Measurements from ENCODE around the gene FKBP7. TPM values are rescaled to one million over a fixed set of nuclear protein-coding genes. Genes with fewer than 3 reads are reported as not detected.

The FKBP7 gene
- total RNA-seq, 1 experiment from 2014 or later: 4.8 TPM

- DNase-seq: no peak
- Histone ChIP-seq H3K9ac (ENCODE audit: extremely low read depth, insufficient read length, low read length) (no peak overlapping the region), H3T11ph (ENCODE audit: low read length) (no peak overlapping the region), H2BK15ac (ENCODE audit: low read depth, low read length) (no peak overlapping the region), H3K56ac (ENCODE audit: insufficient read length, low read depth, low read length) (no peak overlapping the region), H2BK5ac (ENCODE audit: insufficient read length, low read length) (no peak overlapping the region), H4K5ac (ENCODE audit: insufficient read length, low read depth, low read length) (no peak overlapping the region), H3K23ac (ENCODE audit: insufficient read length, low read depth, low read length) (no peak overlapping the region), H2BK20ac (ENCODE audit: low read depth, low read length, poor library complexity, severe bottlenecking) (no peak overlapping the region), H4K20me1 (ENCODE audit: control insufficient read depth, insufficient read depth, insufficient read length) (no peaks in the 10 kb centered on the region), H2AFZ (ENCODE audit: low read length) (no peak overlapping the region), H3K23me2 (ENCODE audit: insufficient read length, low read depth, low read length, poor library complexity, severe bottlenecking) (peaks cover 3% of the 10 kb centered on the region), H3K18ac (ENCODE audit: insufficient read length, low read depth, low read length) (no peak overlapping the region), H4K8ac (replicated peaks; ENCODE audit: insufficient read length, low read depth, low read length) (no peak overlapping the region), H3K79me1 (ENCODE audit: insufficient read depth, low read depth, low read length, poor library complexity, severe bottlenecking) (no peaks in the 10 kb centered on the region), H3K4me2 (ENCODE audit: insufficient read depth, insufficient read length, low read length) (no peak overlapping the region), H3K4me1 (ENCODE audit: insufficient read depth, low read length) (no peaks in the 10 kb centered on the region), H3K79me2 (ENCODE audit: insufficient read depth, low read length) (no peaks in the 10 kb centered on the region), H2BK120ac (ENCODE audit: low read depth, low read length, poor library complexity, severe bottlenecking) (no peak overlapping the region), H2AK5ac (ENCODE audit: insufficient read length, low read length) (no peak overlapping the region), H3K14ac (ENCODE audit: insufficient read depth, low read length) (no peak overlapping the region), H3K4ac (ENCODE audit: low read depth, low read length) (no peak overlapping the region), H4K91ac (ENCODE audit: insufficient read length, low read depth, low read length) (no peak overlapping the region), H3K27ac (ENCODE audit: insufficient read length, low read depth, low read length) (no peak overlapping the region), H3K9me3 (ENCODE audit: control insufficient read depth, low read depth, low read length) (no peaks in the 10 kb centered on the region), H3K27me3 (ENCODE audit: insufficient read depth, low read length) (no peaks in the 10 kb centered on the region), H2BK12ac (ENCODE audit: insufficient read length, low read depth, low read length) (no peak overlapping the region)
- no peak overlapping the region for H3K27ac Mint-ChIP-seq
- no peak overlapping the region for H3K4me3 Mint-ChIP-seq
- H3K4me1 Mint-ChIP-seq: peaks cover 12 to 17% of the 10 kb centered on the region in 2 experiments
- H3K9me3 Mint-ChIP-seq: no peaks in the 10 kb centered on the region
- no peaks in the 10 kb centered on the region for H3K36me3 Mint-ChIP-seq (ENCODE audit: insufficient read depth in 1 of 3, low read depth in 3 of 3)
- WGBS (ENCODE audit: extremely low coverage, insufficient read length, low lambda C conversion rate): no CpG with 5 or more reads among the region's 5 CpGs
- TF ChIP-seq, protein P1, sequence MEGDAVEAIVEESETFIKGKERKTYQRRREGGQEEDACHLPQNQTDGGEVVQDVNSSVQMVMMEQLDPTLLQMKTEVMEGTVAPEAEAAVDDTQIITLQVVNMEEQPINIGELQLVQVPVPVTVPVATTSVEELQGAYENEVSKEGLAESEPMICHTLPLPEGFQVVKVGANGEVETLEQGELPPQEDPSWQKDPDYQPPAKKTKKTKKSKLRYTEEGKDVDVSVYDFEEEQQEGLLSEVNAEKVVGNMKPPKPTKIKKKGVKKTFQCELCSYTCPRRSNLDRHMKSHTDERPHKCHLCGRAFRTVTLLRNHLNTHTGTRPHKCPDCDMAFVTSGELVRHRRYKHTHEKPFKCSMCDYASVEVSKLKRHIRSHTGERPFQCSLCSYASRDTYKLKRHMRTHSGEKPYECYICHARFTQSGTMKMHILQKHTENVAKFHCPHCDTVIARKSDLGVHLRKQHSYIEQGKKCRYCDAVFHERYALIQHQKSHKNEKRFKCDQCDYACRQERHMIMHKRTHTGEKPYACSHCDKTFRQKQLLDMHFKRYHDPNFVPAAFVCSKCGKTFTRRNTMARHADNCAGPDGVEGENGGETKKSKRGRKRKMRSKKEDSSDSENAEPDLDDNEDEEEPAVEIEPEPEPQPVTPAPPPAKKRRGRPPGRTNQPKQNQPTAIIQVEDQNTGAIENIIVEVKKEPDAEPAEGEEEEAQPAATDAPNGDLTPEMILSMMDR (conservative IDR thresholded peaks at IDR 0.05): no peak
- no peaks in the 10 kb centered on the region for H3K27me3 Mint-ChIP-seq (ENCODE audit: low read depth)
Measured at GRCh38 chr2:178455947-178456346, 22.5 kb downstream of the FKBP7 start.
